ENCODE data around the gene FOSB. TPM values are rescaled to one million over a fixed set of nuclear protein-coding genes. Genes with fewer than 3 reads are reported as not detected.

The FOSB gene
- total RNA-seq, 1 experiment from 2014 or later = 29.3 TPM

DNA sequence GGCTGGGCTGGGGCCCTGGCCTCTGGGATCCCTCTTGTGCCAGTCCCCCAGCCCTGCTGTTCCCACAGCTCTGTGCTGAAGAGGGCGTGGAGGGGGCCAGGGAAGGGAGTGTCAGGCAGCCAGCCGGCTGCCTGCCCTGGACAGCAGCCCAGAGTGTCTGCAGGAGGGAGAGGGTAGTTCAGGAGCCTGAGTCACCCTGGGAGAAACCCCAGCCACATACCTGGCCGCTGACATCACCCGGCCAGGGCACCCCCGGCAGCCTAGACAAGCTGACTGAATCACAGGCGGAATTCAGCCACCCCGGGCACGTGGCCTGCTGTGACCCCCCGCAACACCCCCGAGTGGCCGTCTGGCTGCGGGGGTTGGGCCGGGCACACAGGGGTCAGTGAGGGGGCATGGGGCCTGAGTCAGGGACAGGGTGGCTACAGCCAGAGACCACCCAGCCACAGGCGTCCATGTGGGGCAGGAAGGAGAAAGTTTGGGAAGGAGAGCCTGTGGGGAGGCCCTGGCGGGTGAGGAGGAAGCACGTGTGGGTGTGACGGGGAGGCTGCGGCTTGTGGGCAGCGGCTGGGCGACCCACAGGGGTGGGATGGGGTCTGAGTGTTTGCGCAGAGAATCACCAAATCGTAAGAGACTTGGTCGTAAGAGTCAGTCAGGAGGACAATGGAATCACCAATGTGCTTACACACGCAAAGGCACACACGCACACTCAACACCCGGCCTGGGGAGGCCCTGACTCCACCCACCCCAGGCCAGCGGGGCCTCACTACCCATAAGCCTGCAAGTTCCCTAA, 11.9 kb upstream of the FOSB start:
- Mint-ChIP-seq H3K36me3 (ENCODE audit: insufficient read depth, unreplicated experiment) (peaks cover 7% of the 10 kb centered on the region), H3K27ac (ENCODE audit: low read depth, unreplicated experiment) (peak overlapping the region; percentile 99), H3K4me1 (ENCODE audit: insufficient read depth, unreplicated experiment) (peaks cover 35% of the 10 kb centered on the region), H3K27me3 (ENCODE audit: insufficient read depth, unreplicated experiment) (no peaks in the 10 kb centered on the region), H3K4me3 (ENCODE audit: unreplicated experiment) (peak overlapping the region; percentile 59), H3K9me3 (ENCODE audit: unreplicated experiment) (no peaks in the 10 kb centered on the region)
- ChIA-PET POLR2A (interaction anchor here (0.5 to 6.5 kb wide), 16 partner anchors 9 to 678 kb away, joined by 3 to 120 read pairs (median 4); partner anchors contain the start of genes ERCC1, FBXO46, FOSB and TRAPPC6A), CTCF (interaction anchor here (1.3 to 3.2 kb wide), 2 partner anchors 11 to 17 kb away, joined by 3 to 14 read pairs; partner anchors contain the start of gene FOSB)
- BruUV-seq (replicated peaks) = no TSS peak
- intact Hi-C loops (cut with micrococcal nuclease) = no loop called here
- DNase-seq (ENCODE audit: unreplicated experiment) = peak; percentile 98
- TF ChIP-seq, protein P1, sequence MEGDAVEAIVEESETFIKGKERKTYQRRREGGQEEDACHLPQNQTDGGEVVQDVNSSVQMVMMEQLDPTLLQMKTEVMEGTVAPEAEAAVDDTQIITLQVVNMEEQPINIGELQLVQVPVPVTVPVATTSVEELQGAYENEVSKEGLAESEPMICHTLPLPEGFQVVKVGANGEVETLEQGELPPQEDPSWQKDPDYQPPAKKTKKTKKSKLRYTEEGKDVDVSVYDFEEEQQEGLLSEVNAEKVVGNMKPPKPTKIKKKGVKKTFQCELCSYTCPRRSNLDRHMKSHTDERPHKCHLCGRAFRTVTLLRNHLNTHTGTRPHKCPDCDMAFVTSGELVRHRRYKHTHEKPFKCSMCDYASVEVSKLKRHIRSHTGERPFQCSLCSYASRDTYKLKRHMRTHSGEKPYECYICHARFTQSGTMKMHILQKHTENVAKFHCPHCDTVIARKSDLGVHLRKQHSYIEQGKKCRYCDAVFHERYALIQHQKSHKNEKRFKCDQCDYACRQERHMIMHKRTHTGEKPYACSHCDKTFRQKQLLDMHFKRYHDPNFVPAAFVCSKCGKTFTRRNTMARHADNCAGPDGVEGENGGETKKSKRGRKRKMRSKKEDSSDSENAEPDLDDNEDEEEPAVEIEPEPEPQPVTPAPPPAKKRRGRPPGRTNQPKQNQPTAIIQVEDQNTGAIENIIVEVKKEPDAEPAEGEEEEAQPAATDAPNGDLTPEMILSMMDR (IDR thresholded peaks at IDR 0.05; ENCODE audit: unreplicated experiment) = no peak

DNA sequence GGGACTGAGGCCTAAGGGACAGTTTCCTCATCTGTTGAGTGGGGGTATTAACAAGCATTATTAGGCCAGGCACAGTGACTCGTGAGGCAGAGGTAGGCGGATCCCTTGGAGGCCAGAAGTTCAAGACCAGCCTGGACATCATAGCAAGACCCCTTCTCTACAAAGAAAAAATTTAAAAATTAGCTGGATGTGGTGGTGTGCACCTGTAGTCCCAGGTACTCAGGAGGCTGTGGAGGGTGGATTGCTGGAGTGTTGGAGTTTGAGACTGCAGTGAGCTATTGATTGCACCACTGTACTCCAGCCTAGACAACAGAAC, 11.3 kb upstream of the FOSB start:
- Mint-ChIP-seq H3K9me3 (ENCODE audit: unreplicated experiment) (no peaks in the 10 kb centered on the region), H3K4me3 (ENCODE audit: unreplicated experiment) (peak overlapping the region; percentile 59), H3K27ac (ENCODE audit: low read depth, unreplicated experiment) (peak overlapping the region; percentile 99), H3K36me3 (ENCODE audit: insufficient read depth, unreplicated experiment) (peaks cover 1% of the 10 kb centered on the region), H3K27me3 (ENCODE audit: insufficient read depth, unreplicated experiment) (no peaks in the 10 kb centered on the region), H3K4me1 (ENCODE audit: insufficient read depth, unreplicated experiment) (peaks cover 33% of the 10 kb centered on the region)
- intact Hi-C loops (cut with micrococcal nuclease) = no loop called here
- ChIA-PET POLR2A (interaction anchor here (1.5 to 6.5 kb wide), 5 partner anchors 9 to 54 kb away, joined by 4 to 120 read pairs (median 12); partner anchors contain the start of genes ERCC1 and FOSB), CTCF (interaction anchor here (0.5 to 3.2 kb wide), 2 partner anchors 11 to 68 kb away, joined by 3 to 14 read pairs; partner anchors contain the start of gene FOSB)
- no TSS peak for BruUV-seq (replicated peaks)
- DNase-seq (ENCODE audit: unreplicated experiment) = no peak
- TF ChIP-seq, protein P1 (IDR thresholded peaks at IDR 0.05; ENCODE audit: unreplicated experiment) = no peak

DNA sequence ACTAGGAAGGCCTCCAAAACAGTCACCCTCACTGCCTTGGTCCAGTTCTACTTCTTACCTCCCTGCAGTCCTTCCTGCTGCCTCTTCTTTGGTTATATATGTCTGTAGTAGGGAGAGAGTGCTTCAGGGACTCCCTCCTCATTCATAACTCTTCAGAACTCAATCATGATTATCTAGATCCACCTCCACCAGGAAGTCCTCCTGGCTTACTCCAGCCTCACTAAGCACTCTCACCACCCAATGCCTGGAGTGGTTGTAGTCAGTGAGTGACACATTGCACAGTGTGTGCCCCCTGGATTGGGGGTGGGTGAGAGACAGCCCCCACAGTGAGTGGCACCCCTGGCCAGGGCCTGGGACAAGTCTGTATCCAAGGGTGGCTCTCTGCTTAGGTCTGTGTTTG, 10.0 kb upstream of the FOSB start:
- no TSS peak for BruUV-seq (replicated peaks)
- H3K27ac Mint-ChIP-seq (ENCODE audit: low read depth, unreplicated experiment) = no peak overlapping the region
- CTCF ChIA-PET = interaction anchor here (0.6 to 1.5 kb wide), 3 partner anchors 10 to 269 kb away, joined by 3 to 11 read pairs (median 4); no protein-coding TSS in a partner anchor

DNA sequence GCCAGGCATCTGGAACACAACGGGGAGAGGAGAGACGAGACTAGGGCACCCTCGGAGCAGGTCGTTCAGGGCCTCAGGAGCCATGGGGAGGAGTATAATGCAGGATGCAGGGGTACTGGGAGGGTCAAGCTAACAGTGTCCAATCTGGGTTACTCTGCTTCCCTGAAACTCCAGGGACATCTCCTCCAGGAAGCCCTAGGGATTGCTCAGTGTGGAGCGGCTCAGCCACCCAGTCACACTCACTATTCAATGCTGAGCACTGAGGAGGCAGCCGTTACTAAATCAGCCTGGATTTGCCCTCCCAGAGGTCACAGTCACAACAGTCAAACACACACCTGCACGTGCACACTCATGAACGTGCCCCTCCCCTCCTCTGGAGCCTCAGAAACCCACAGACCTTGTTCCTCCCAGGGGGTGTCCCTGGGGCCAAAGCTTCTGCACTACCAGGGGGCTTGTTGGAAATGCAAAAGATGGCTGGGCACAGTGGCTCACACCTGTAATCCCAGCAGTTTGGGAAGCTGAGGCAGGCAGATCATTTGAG, 6.9 kb upstream of the FOSB start:
- no TSS peak for BruUV-seq (replicated peaks)
- Mint-ChIP-seq H3K9me3 (ENCODE audit: unreplicated experiment) (no peaks in the 10 kb centered on the region), H3K4me3 (ENCODE audit: unreplicated experiment) (no peak overlapping the region), H3K36me3 (ENCODE audit: insufficient read depth, unreplicated experiment) (no peaks in the 10 kb centered on the region), H3K27ac (ENCODE audit: low read depth, unreplicated experiment) (no peak overlapping the region), H3K4me1 (ENCODE audit: insufficient read depth, unreplicated experiment) (peaks cover 7% of the 10 kb centered on the region), H3K27me3 (ENCODE audit: insufficient read depth, unreplicated experiment) (no peaks in the 10 kb centered on the region)
- ChIA-PET POLR2A (no interaction called here), CTCF (interaction anchor here (1.1 to 1.2 kb wide), 3 partner anchors 18 to 24 kb away, joined by 3 to 5 read pairs (median 4); no protein-coding TSS in a partner anchor)
- TF ChIP-seq, protein P1 (IDR thresholded peaks at IDR 0.05; ENCODE audit: unreplicated experiment) = no peak
- intact Hi-C loops (cut with micrococcal nuclease) = no loop called here
- no peak for DNase-seq (ENCODE audit: unreplicated experiment)

More for the DNA sequence above, 10.0 kb upstream of the FOSB start:
- no peaks in the 10 kb centered on the region for H3K27me3 Mint-ChIP-seq (ENCODE audit: insufficient read depth, unreplicated experiment)
- H3K9me3 Mint-ChIP-seq (ENCODE audit: unreplicated experiment) = no peaks in the 10 kb centered on the region
- H3K36me3 Mint-ChIP-seq (ENCODE audit: insufficient read depth, unreplicated experiment) = no peaks in the 10 kb centered on the region
- TF ChIP-seq, protein P1 (IDR thresholded peaks at IDR 0.05; ENCODE audit: unreplicated experiment) = no peak
- no peak overlapping the region for H3K4me3 Mint-ChIP-seq (ENCODE audit: unreplicated experiment)
- POLR2A ChIA-PET = no interaction called here
- intact Hi-C loops (cut with micrococcal nuclease) = no loop called here
- DNase-seq (ENCODE audit: unreplicated experiment) = no peak
- peaks cover 29% of the 10 kb centered on the region for H3K4me1 Mint-ChIP-seq (ENCODE audit: insufficient read depth, unreplicated experiment)
